ENCODE measurements around the gene TFEB.
A peak's percentile ranks its signal among the peaks of the same experiment; 100 is the strongest.

TFEB gene

GRCh38 chr6:41646026-41646795, 89.2 kb downstream of the TFEB start:
- no peak for TF ChIP-seq CTCF (IDR thresholded peaks at IDR 0.05; ENCODE audit: unreplicated experiment in 3 of 3)
- no peaks in the 10 kb centered on the region for H3K9me3 Mint-ChIP-seq
- peaks cover 8% of the 10 kb centered on the region for H3K27me3 Mint-ChIP-seq (ENCODE audit: low read depth)
- H3K4me3 Mint-ChIP-seq = peak overlapping the region in 1 of 3 experiments; percentile 56
- H3K4me1 Mint-ChIP-seq = peaks cover 78% of the 10 kb centered on the region
- peaks cover 59% of the 10 kb centered on the region for H3K36me3 Mint-ChIP-seq (ENCODE audit: low read depth)
- peak overlapping the region in 2 of 3 experiments; percentile 71 to 97 for H3K27ac Mint-ChIP-seq

GRCh38 chr6:41645007-41645618, 90.3 kb downstream of the TFEB start:
- Mint-ChIP-seq H3K36me3 (ENCODE audit: low read depth) (peaks cover 60% of the 10 kb centered on the region), H3K9me3 (no peaks in the 10 kb centered on the region), H3K27me3 (ENCODE audit: low read depth) (peaks cover 11% of the 10 kb centered on the region), H3K4me1 (peaks cover 87% of the 10 kb centered on the region), H3K4me3 (peak overlapping the region; percentile 56 to 68 (median 68)), H3K27ac (peak overlapping the region; percentile 66 to 97 (median 71))
- TF ChIP-seq CTCF (IDR thresholded peaks at IDR 0.05; ENCODE audit: unreplicated experiment in 3 of 3) = no peak

GRCh38 chr6:41644297-41644879, 91.0 kb downstream of the TFEB start:
- Mint-ChIP-seq H3K27me3 (ENCODE audit: low read depth) (peaks cover 14% of the 10 kb centered on the region), H3K9me3 (no peaks in the 10 kb centered on the region), H3K36me3 (ENCODE audit: low read depth) (peaks cover 55% of the 10 kb centered on the region), H3K4me3 (peak overlapping the region; percentile 44 to 77 (median 56)), H3K27ac (peak overlapping the region; percentile 66 to 97 (median 87)), H3K4me1 (peaks cover 91% of the 10 kb centered on the region)
- no peak for TF ChIP-seq CTCF (IDR thresholded peaks at IDR 0.05; ENCODE audit: unreplicated experiment in 3 of 3)

- Mint-ChIP-seq H3K4me1 (peaks cover 90% of the 10 kb centered on the region), H3K27me3 (ENCODE audit: low read depth) (peaks cover 17% of the 10 kb centered on the region), H3K4me3 (peak overlapping the region; percentile 44 to 77 (median 56)), H3K27ac (peak overlapping the region; percentile 17 to 97 (median 87)), H3K36me3 (ENCODE audit: low read depth) (peaks cover 50% of the 10 kb centered on the region), H3K9me3 (no peaks in the 10 kb centered on the region)
- TF ChIP-seq CTCF (IDR thresholded peaks at IDR 0.05; ENCODE audit: unreplicated experiment in 3 of 3) = no peak
Observed at GRCh38 chr6:41643899-41644269, 91.5 kb downstream of the TFEB start.

- H3K4me1 Mint-ChIP-seq = peaks cover 84% of the 10 kb centered on the region
- H3K27me3 Mint-ChIP-seq (ENCODE audit: low read depth) = peaks cover 17% of the 10 kb centered on the region
- H3K4me3 Mint-ChIP-seq = peak overlapping the region; percentile 73 to 81 (median 79)
- H3K9me3 Mint-ChIP-seq = no peaks in the 10 kb centered on the region
- TF ChIP-seq CTCF (IDR thresholded peaks at IDR 0.05; ENCODE audit: unreplicated experiment in 3 of 3) = no peak
- H3K27ac Mint-ChIP-seq = peak overlapping the region; percentile 97 to 100 (median 99)
- peaks cover 45% of the 10 kb centered on the region for H3K36me3 Mint-ChIP-seq (ENCODE audit: low read depth)
Observed at GRCh38 chr6:41642960-41643898, 92.2 kb downstream of the TFEB start.
